ENCODE data around the gene ASB2. TPM values are rescaled to one million over a fixed set of nuclear protein-coding genes. Genes with fewer than 3 reads are reported as not detected.

The ASB2 gene
- polyA plus RNA-seq, 3 donors, result 0.25 to 2.5 (median 1.4) TPM

GRCh38 chr14:93999573-93999972, 23.2 kb upstream of the ASB2 start:
- H3K27me3 ChIP-seq (ENCODE audit: control insufficient read depth in 2 of 2, insufficient read depth in 2 of 2, low read length in 2 of 2), result no peaks in the 10 kb centered on the region
- peaks cover 4% of the 10 kb centered on the region for H3K4me1 Mint-ChIP-seq
- H3K27ac Mint-ChIP-seq, result no peak overlapping the region

GRCh38 chr14:93998871-93999403, 22.6 kb upstream of the ASB2 start:
- no peak for TF ChIP-seq CTCF (IDR thresholded peaks at IDR 0.05)
- H3K27me3 ChIP-seq (ENCODE audit: control insufficient read depth in 2 of 2, insufficient read depth in 2 of 2, low read length in 2 of 2), result no peaks in the 10 kb centered on the region
- H3K9ac ChIP-seq (ENCODE audit: insufficient read depth, low read length, poor library complexity, severe bottlenecking), result no peak overlapping the region
- DNase-seq, result no peak
- H3K9me3 ChIP-seq (replicated peaks in 1 of 2; ENCODE audit: control insufficient read depth in 1 of 2, insufficient read depth in 1 of 2, low read length in 2 of 2), result no peaks in the 10 kb centered on the region
- Mint-ChIP-seq H3K27ac (peak overlapping the region in 1 of 7 donors; percentile 57), H3K36me3 (no peaks in the 10 kb centered on the region), H3K4me1 (peaks cover 4% of the 10 kb centered on the region), H3K9me3 (no peaks in the 10 kb centered on the region), H3K4me3 (no peak overlapping the region), H3K27me3 (ENCODE audit: low read depth in 3 of 3) (peaks cover 11 to 30% (median 15%) of the 10 kb centered on the region in 3 donors)
- no peaks in the 10 kb centered on the region for H3K79me2 ChIP-seq (ENCODE audit: insufficient read depth, low read length)
- intact Hi-C loops (cut with micrococcal nuclease), result no loop called here
- H2AFZ ChIP-seq (ENCODE audit: insufficient read depth, low read depth, low read length, poor library complexity, severe bottlenecking), result no peak overlapping the region
- no peak overlapping the region for H3K4me2 ChIP-seq (replicated peaks; ENCODE audit: extremely low read depth, low read length, poor library complexity, severe bottlenecking)
- no peak overlapping the region for H3K27ac ChIP-seq (ENCODE audit: low read depth in 1 of 2, low read length in 2 of 2)
- H3K4me3 ChIP-seq (replicated peaks in 1 of 3; ENCODE audit: low read depth in 2 of 3, low read length in 3 of 3), result no peak overlapping the region
- H3K4me1 ChIP-seq (ENCODE audit: control insufficient read depth in 1 of 2, insufficient read depth in 2 of 2, low read length in 2 of 2), result no peaks in the 10 kb centered on the region
- H3K36me3 ChIP-seq (replicated peaks in 1 of 2; ENCODE audit: control insufficient read depth in 1 of 2, insufficient read depth in 2 of 2, low read length in 2 of 2), result no peaks in the 10 kb centered on the region
- H4K20me1 ChIP-seq (ENCODE audit: insufficient read depth, low read length), result no peaks in the 10 kb centered on the region
- WGBS (ENCODE audit: insufficient coverage), result 98% methylated on average over 6 of the region's 7 CpGs

More at GRCh38 chr14:93999573-93999972, 23.2 kb upstream of the ASB2 start:
- Mint-ChIP-seq H3K9me3 (no peaks in the 10 kb centered on the region), H3K27me3 (ENCODE audit: low read depth in 3 of 3) (peaks cover 11 to 30% (median 15%) of the 10 kb centered on the region in 3 donors), H3K4me3 (no peak overlapping the region), H3K36me3 (no peaks in the 10 kb centered on the region)
- Histone ChIP-seq H3K36me3 (replicated peaks in 1 of 2; ENCODE audit: control insufficient read depth in 1 of 2, insufficient read depth in 2 of 2, low read length in 2 of 2) (no peaks in the 10 kb centered on the region), H3K9ac (ENCODE audit: insufficient read depth, low read length, poor library complexity, severe bottlenecking) (no peak overlapping the region), H3K79me2 (ENCODE audit: insufficient read depth, low read length) (no peaks in the 10 kb centered on the region), H3K9me3 (replicated peaks in 1 of 2; ENCODE audit: control insufficient read depth in 1 of 2, insufficient read depth in 1 of 2, low read length in 2 of 2) (no peaks in the 10 kb centered on the region), H3K4me3 (replicated peaks in 1 of 3; ENCODE audit: low read depth in 2 of 3, low read length in 3 of 3) (no peak overlapping the region), H3K4me1 (ENCODE audit: control insufficient read depth in 1 of 2, insufficient read depth in 2 of 2, low read length in 2 of 2) (no peaks in the 10 kb centered on the region), H3K27ac (ENCODE audit: low read depth in 1 of 2, low read length in 2 of 2) (no peak overlapping the region), H3K4me2 (replicated peaks; ENCODE audit: extremely low read depth, low read length, poor library complexity, severe bottlenecking) (no peak overlapping the region), H2AFZ (ENCODE audit: insufficient read depth, low read depth, low read length, poor library complexity, severe bottlenecking) (no peak overlapping the region), H4K20me1 (ENCODE audit: insufficient read depth, low read length) (no peaks in the 10 kb centered on the region)
- DNase-seq, result no peak
- 80% methylated on average over 3 of the region's 8 CpGs for WGBS (ENCODE audit: insufficient coverage)
- no peak for TF ChIP-seq CTCF (IDR thresholded peaks at IDR 0.05)
- intact Hi-C loops (cut with micrococcal nuclease), result no loop called here
